ENCODE measurements around the gene RSPH3. TPM values are rescaled to one million over a fixed set of nuclear protein-coding genes. Genes with fewer than 3 reads are reported as not detected.
"Not testable (repeated sequence)": the region's sequence is repeated elsewhere in the genome, so short reads cannot be mapped to it uniquely, and the experiment has no call there.

Gene RSPH3
- total RNA-seq, 4 donors from 2014 or later, result 10.1 to 13.6 (median 13.1) TPM

- TF ChIP-seq EP300 (IDR thresholded peaks at IDR 0.05), result no peak
- TF ChIP-seq POLR2A (IDR thresholded peaks at IDR 0.05), result no peak
- no peak for TF ChIP-seq CTCF (IDR thresholded peaks at IDR 0.05)
- TF ChIP-seq POLR2AphosphoS5 (IDR thresholded peaks at IDR 0.05), result no peak
- 86% methylated on average over 11 of the region's 11 CpGs for WGBS
- Histone ChIP-seq H3K27ac (no peak overlapping the region), H3K4me1 (peaks cover 2% of the 10 kb centered on the region), H3K27me3 (no peaks in the 10 kb centered on the region), H3K4me3 (no peak overlapping the region), H3K36me3 (peaks cover 8% of the 10 kb centered on the region), H3K9me3 (no peaks in the 10 kb centered on the region)
- DNase-seq (ENCODE audit: low spot score in 2 of 2), result no peak
Observed at GRCh38 chr6:159033160-159034049, 33.4 kb upstream of the RSPH3 start.

GRCh38 chr6:159031846-159032245 is 31.8 kb upstream of the RSPH3 start:
- no peak for TF ChIP-seq CTCF (IDR thresholded peaks at IDR 0.05)
- TF ChIP-seq EP300 (IDR thresholded peaks at IDR 0.05), result no peak
- no peak for TF ChIP-seq POLR2AphosphoS5 (IDR thresholded peaks at IDR 0.05)
- TF ChIP-seq POLR2A (IDR thresholded peaks at IDR 0.05), result no peak
- no peak overlapping the region for H3K4me3 ChIP-seq
- no peaks in the 10 kb centered on the region for H3K27me3 ChIP-seq
- no peak overlapping the region for H3K27ac ChIP-seq
- DNase-seq (ENCODE audit: low spot score in 2 of 2), result no peak
- no peaks in the 10 kb centered on the region for H3K4me1 ChIP-seq
- peaks cover 8% of the 10 kb centered on the region for H3K36me3 ChIP-seq
- WGBS, result 88% methylated on average over 5 of the region's 5 CpGs
- H3K9me3 ChIP-seq, result no peaks in the 10 kb centered on the region

- no peaks in the 10 kb centered on the region for H3K36me3 ChIP-seq
- H3K27ac ChIP-seq, result no peak overlapping the region
- peaks cover 3% of the 10 kb centered on the region for H3K9me3 ChIP-seq
- no peaks in the 10 kb centered on the region for H3K4me1 ChIP-seq
- TF ChIP-seq EP300 (IDR thresholded peaks at IDR 0.05), result no peak
- TF ChIP-seq POLR2A (IDR thresholded peaks at IDR 0.05), result no peak
- TF ChIP-seq POLR2AphosphoS5 (IDR thresholded peaks at IDR 0.05), result no peak
- TF ChIP-seq CTCF (IDR thresholded peaks at IDR 0.05), result no peak
- no peak for DNase-seq (ENCODE audit: low spot score in 2 of 2)
- WGBS, result 95% methylated on average over 2 of the region's 2 CpGs
- no peak overlapping the region for H3K4me3 ChIP-seq
- no peaks in the 10 kb centered on the region for H3K27me3 ChIP-seq
Observed at GRCh38 chr6:159030168-159030567, 30.2 kb upstream of the RSPH3 start.

GRCh38 chr6:159025224-159025623 is 25.2 kb upstream of the RSPH3 start:
- H3K4me3 ChIP-seq; H3K36me3 ChIP-seq; H3K27ac ChIP-seq; H3K4me1 ChIP-seq; H3K27me3 ChIP-seq; H3K9me3 ChIP-seq; DNase-seq (ENCODE audit: low spot score in 2 of 2): not testable (repeated sequence)
- 96% methylated on average over 1 of the region's 1 CpG for WGBS

- no peak for DNase-seq (ENCODE audit: low spot score in 2 of 2)
- Histone ChIP-seq H3K4me3 (no peak overlapping the region), H3K4me1 (no peaks in the 10 kb centered on the region), H3K27me3 (no peaks in the 10 kb centered on the region), H3K36me3 (no peaks in the 10 kb centered on the region), H3K9me3 (peaks cover 5% of the 10 kb centered on the region), H3K27ac (no peak overlapping the region)
- no peak for TF ChIP-seq EP300 (IDR thresholded peaks at IDR 0.05)
- no peak for TF ChIP-seq POLR2AphosphoS5 (IDR thresholded peaks at IDR 0.05)
- no peak for TF ChIP-seq POLR2A (IDR thresholded peaks at IDR 0.05)
- WGBS, result 90% methylated on average over 4 of the region's 4 CpGs
Observed at GRCh38 chr6:159023893-159024292, 23.9 kb upstream of the RSPH3 start.

GRCh38 chr6:159020011-159020410 is 20.0 kb upstream of the RSPH3 start:
- H3K27ac ChIP-seq, result no peak overlapping the region
- H3K27me3 ChIP-seq, result no peaks in the 10 kb centered on the region
- no peak overlapping the region for H3K4me3 ChIP-seq
- no peaks in the 10 kb centered on the region for H3K4me1 ChIP-seq
- DNase-seq (ENCODE audit: low spot score in 2 of 2), result no peak
- H3K36me3 ChIP-seq, result no peaks in the 10 kb centered on the region
- H3K9me3 ChIP-seq, result peaks cover under 1% of the 10 kb centered on the region
- TF ChIP-seq CTCF (IDR thresholded peaks at IDR 0.05) (no peak), POLR2AphosphoS5 (IDR thresholded peaks at IDR 0.05) (no peak), EP300 (IDR thresholded peaks at IDR 0.05) (no peak), POLR2A (IDR thresholded peaks at IDR 0.05) (no peak)
- WGBS, result 91% methylated on average over 2 of the region's 2 CpGs

Data from suprapubic skin (tissue), 4 donors.